Common myeloid progenitor, CD34-positive (primary cell): ENCODE measurements around the gene SRC.

Experiments used
- CTCF ChIA-PET: fragments of 350-600 bp; sonication (Branson Sonifier 250); formaldehyde crosslinking; loops from one replicate; lab custom pipeline; 2021; ENCODE audit warnings: antibody characterized with exemption; lab: Charles Lee
- POLR2A ChIA-PET: fragments of 350-600 bp; sonication (Branson Sonifier 250); formaldehyde crosslinking; loops from one replicate; lab custom pipeline; 2021; ENCODE audit warnings: antibody characterized with exemption; lab: Charles Lee
- DNase-seq, 3 donors: peaks; one replicate each; pipeline versions ENCODE4 v3.0.0 to v3.0.0-alpha.2; 2013
- H3K27ac ChIP-seq, 2 experiments: 1 replicate in 1 of 2; 2 replicates in 1 of 2; pipeline ENCODE4 v1.7.0; 2013; ENCODE audit warnings: inconsistent platforms in 2 of 2, low read length in 2 of 2, mild to moderate bottlenecking in 2 of 2, low read depth in 1 of 2, moderate library complexity in 1 of 2; ENCODE audit not compliant: severe bottlenecking in 2 of 2, insufficient read depth in 1 of 2, poor library complexity in 1 of 2
- H3K27me3 ChIP-seq, 5 experiments: replicated peaks in 2 of 5; 1 replicate in 3 of 5; 2 replicates in 2 of 5; pipeline versions ENCODE4 v1.6.1 to v1.7.0; 2013; ENCODE audit warnings: low read length in 4 of 5, mild to moderate bottlenecking in 2 of 5, moderate library complexity in 2 of 5, inconsistent platforms in 1 of 5; ENCODE audit not compliant: insufficient read depth in 5 of 5, control insufficient read depth in 4 of 5
- H3K36me3 ChIP-seq, 4 experiments: 1 replicate in 2 of 4; 2 replicates in 2 of 4; pipeline versions ENCODE4 v1.6.1 to v1.7.0; 2013; ENCODE audit warnings: low read length in 3 of 4, control low read depth in 1 of 4, mild to moderate bottlenecking in 1 of 4; ENCODE audit not compliant: control insufficient read depth in 4 of 4, insufficient read depth in 4 of 4
- H3K4me1 ChIP-seq, 4 experiments: 1 replicate in 3 of 4; 2 replicates in 1 of 4; pipeline versions ENCODE4 v1.6.1 to v1.7.1; 2013; ENCODE audit warnings: low read length in 3 of 4, mild to moderate bottlenecking in 3 of 4, control low read depth in 1 of 4, inconsistent platforms in 1 of 4, moderate library complexity in 1 of 4; ENCODE audit not compliant: control insufficient read depth in 4 of 4, insufficient read depth in 4 of 4; ENCODE audit errors: control extremely low read depth in 1 of 4
- H3K4me3 ChIP-seq, 7 experiments: 1 replicate in 4 of 7; 2 replicates in 3 of 7; pipeline versions ENCODE4 v1.5.1 to v1.7.0; 2013; ENCODE audit warnings: mild to moderate bottlenecking in 7 of 7, low read length in 6 of 7, moderate library complexity in 6 of 7, inconsistent platforms in 2 of 7, low read depth in 2 of 7, control low read depth in 1 of 7; ENCODE audit not compliant: insufficient read depth in 4 of 7, control insufficient read depth in 1 of 7; ENCODE audit errors: extremely low read depth in 1 of 7
- H3K9me3 ChIP-seq, 5 experiments: 1 replicate in 4 of 5; 2 replicates in 1 of 5; pipeline versions ENCODE4 v1.6.1 to v1.7.1; 2013; ENCODE audit warnings: low read length in 4 of 5, mild to moderate bottlenecking in 2 of 5, inconsistent platforms in 1 of 5, low read depth in 1 of 5, moderate library complexity in 1 of 5; ENCODE audit not compliant: control insufficient read depth in 4 of 5, insufficient read depth in 2 of 5; ENCODE audit errors: control extremely low read depth in 1 of 5
- WGBS: methylation state at CpG from one replicate; pipeline ENCODE4 v1.1.5; 2013; ENCODE audit not compliant: insufficient coverage; 5-methylcytosine and 5-hydroxymethylcytosine counted together

Gene SRC

GRCh38 chr20:37314617-37315016 is 31.3 kb upstream of the SRC start:
- Histone ChIP-seq H3K9me3 (no peaks in the 10 kb centered on the region), H3K4me1 (peaks cover 6 to 55% (median 43%) of the 10 kb centered on the region in 4 experiments), H3K4me3 (no peak overlapping the region), H3K27me3 (no peaks in the 10 kb centered on the region), H3K27ac (peak overlapping the region in 1 of 2 experiments; percentile 82), H3K36me3 (peaks cover 9 to 59% (median 20%) of the 10 kb centered on the region in 4 experiments)
- no peak for DNase-seq
- CTCF ChIA-PET: interaction anchor here (0.6 to 3.4 kb wide), 5 partner anchors 12 to 71 kb away, joined by 3 to 13 read pairs (median 6); no protein-coding TSS in a partner anchor
- WGBS: 93% methylated on average over 5 of the region's 7 CpGs
- POLR2A ChIA-PET: no interaction called here

DNA sequence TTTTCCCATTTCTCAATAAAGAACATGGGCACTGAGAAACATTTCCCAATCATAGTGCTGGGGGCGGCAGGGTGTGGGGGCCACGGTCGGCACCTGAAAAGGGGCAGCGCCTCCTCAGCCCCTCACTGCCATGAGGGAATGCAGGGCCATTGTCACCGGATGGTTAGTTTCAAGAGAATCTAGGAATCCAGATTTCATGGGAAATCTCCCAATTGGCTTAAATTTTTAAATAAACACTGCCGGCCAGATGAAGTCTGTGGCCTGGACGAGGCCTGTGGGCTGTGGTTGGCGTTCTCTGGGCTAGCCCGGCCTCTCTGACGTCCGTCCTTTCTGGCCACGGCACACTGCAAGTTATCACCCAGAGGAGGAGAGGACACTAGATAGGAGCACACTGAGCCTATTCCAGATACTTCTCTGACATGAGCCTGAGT is 30.9 kb upstream of the SRC start:
- ChIA-PET POLR2A (no interaction called here), CTCF (interaction anchor here (1.2 to 3.4 kb wide), 4 partner anchors 13 to 70 kb away, joined by 4 to 13 read pairs (median 7); no protein-coding TSS in a partner anchor)
- H3K27ac ChIP-seq: peak overlapping the region; percentile 52 to 82

GRCh38 chr20:37315452-37316110 is 30.4 kb upstream of the SRC start:
- peak overlapping the region in 2 of 7 experiments; percentile 2 to 15 for H3K4me3 ChIP-seq
- peak overlapping the region; percentile 52 to 82 for H3K27ac ChIP-seq
- H3K27me3 ChIP-seq: no peaks in the 10 kb centered on the region
- H3K4me1 ChIP-seq: peaks cover 6 to 55% (median 43%) of the 10 kb centered on the region in 4 experiments
- ChIA-PET CTCF (interaction anchor here (2.1 kb wide), 2 partner anchors 16 to 70 kb away, joined by 6 to 8 read pairs; no protein-coding TSS in a partner anchor), POLR2A (interaction anchor here (1.0 kb wide), 1 partner anchor 21 kb away, joined by 3 read pairs; no protein-coding TSS in a partner anchor)
- peak in 2 of 3 donors; percentile 33 to 38 for DNase-seq
- peaks cover 3 to 49% (median 12%) of the 10 kb centered on the region in 4 experiments for H3K36me3 ChIP-seq
- H3K9me3 ChIP-seq: no peaks in the 10 kb centered on the region
- WGBS: 63% methylated on average over 10 of the region's 13 CpGs

More for the DNA sequence above, 30.9 kb upstream of the SRC start:
- WGBS: 97% methylated on average over 12 of the region's 12 CpGs
- H3K36me3 ChIP-seq: peaks cover 7 to 54% (median 17%) of the 10 kb centered on the region in 4 experiments
- H3K27me3 ChIP-seq: no peaks in the 10 kb centered on the region
- H3K4me1 ChIP-seq: peaks cover 6 to 55% (median 43%) of the 10 kb centered on the region in 4 experiments
- no peaks in the 10 kb centered on the region for H3K9me3 ChIP-seq
- no peak for DNase-seq
- H3K4me3 ChIP-seq: no peak overlapping the region

DNA sequence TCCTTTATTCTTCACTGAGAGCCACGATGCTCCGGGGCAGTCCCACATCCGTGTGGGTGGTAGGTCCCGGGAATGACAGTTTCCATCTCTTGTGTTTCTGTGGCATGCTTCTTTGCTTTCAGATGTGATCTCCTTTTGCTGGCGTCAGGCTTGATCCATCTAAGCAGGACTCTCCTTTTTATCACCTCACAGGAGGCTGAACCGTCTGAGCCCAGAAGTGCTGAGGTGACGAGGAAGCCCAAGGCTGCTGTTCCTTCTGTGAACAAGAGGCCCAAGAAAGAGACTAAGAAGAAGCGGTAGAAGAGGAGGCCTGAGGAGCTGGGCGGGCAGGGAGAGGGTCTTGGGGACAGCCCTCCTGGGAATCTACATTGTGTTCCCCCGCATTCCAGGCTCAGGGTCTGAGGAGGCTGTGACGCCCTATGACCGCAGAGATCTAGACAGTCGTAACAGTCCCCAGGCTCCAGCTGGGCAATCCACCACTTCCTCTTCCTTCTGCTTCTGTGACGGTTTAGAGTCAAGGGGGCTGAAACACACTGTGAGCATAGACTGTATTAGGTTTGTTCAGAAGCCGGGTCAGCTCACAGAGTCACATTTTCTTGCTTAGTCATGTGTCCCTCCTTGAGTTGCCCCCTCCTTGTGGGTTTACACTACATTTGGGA is 29.7 kb upstream of the SRC start:
- POLR2A ChIA-PET: interaction anchor here (1.0 kb wide), 2 partner anchors 10 to 20 kb away, joined by 3 read pairs; no protein-coding TSS in a partner anchor
- H3K4me1 ChIP-seq: peaks cover 6 to 55% (median 43%) of the 10 kb centered on the region in 4 experiments
- H3K9me3 ChIP-seq: no peaks in the 10 kb centered on the region
- H3K36me3 ChIP-seq: peaks cover 3 to 42% (median 8%) of the 10 kb centered on the region in 4 experiments
- CTCF ChIA-PET: interaction anchor here (0.8 to 1.1 kb wide), 2 partner anchors 40 to 69 kb away, joined by 3 to 4 read pairs; no protein-coding TSS in a partner anchor
- peak; percentile 91 to 99 (median 98) for DNase-seq
- H3K27me3 ChIP-seq: no peaks in the 10 kb centered on the region
- peak overlapping the region in 2 of 7 experiments; percentile 2 to 15 for H3K4me3 ChIP-seq
- 29% methylated on average over 15 of the region's 15 CpGs for WGBS
- peak overlapping the region; percentile 52 to 82 for H3K27ac ChIP-seq

GRCh38 chr20:37316775-37317170 is 29.2 kb upstream of the SRC start:
- no peaks in the 10 kb centered on the region for H3K9me3 ChIP-seq
- peak overlapping the region in 1 of 7 experiments; percentile 15 for H3K4me3 ChIP-seq
- POLR2A ChIA-PET: interaction anchor here (1.0 kb wide), 2 partner anchors 10 to 20 kb away, joined by 3 read pairs; no protein-coding TSS in a partner anchor
- 72% methylated on average over 2 of the region's 5 CpGs for WGBS
- CTCF ChIA-PET: interaction anchor here (0.8 to 1.1 kb wide), 2 partner anchors 40 to 68 kb away, joined by 3 to 4 read pairs; no protein-coding TSS in a partner anchor
- H3K4me1 ChIP-seq: peaks cover 6 to 55% (median 43%) of the 10 kb centered on the region in 4 experiments
- peak overlapping the region in 1 of 2 experiments; percentile 82 for H3K27ac ChIP-seq
- H3K27me3 ChIP-seq: no peaks in the 10 kb centered on the region
- H3K36me3 ChIP-seq: peaks cover 3 to 41% (median 7%) of the 10 kb centered on the region in 4 experiments
- no peak for DNase-seq

DNA sequence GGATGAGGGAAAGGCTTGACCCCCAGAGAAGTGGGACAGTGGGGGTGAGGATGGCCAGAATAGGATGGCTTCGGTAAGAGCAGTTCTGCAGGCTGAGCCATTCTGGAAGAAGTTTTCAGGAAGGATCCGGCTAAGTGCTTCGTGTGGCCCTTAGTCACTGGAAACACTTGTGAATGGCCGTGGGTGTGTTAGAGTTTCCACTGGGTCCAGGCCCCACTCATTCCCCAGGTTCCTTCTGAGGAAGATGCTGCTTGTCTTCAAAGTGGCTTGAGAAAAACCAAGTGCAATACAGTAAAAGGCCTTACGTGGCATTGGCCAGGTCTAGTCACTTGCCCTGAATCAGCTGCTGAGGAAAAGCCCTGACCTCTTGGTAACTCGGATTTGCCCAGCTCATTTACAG is 28.6 kb upstream of the SRC start:
- no peaks in the 10 kb centered on the region for H3K27me3 ChIP-seq
- peak overlapping the region in 1 of 2 experiments; percentile 82 for H3K27ac ChIP-seq
- no peak overlapping the region for H3K4me3 ChIP-seq
- no peak for DNase-seq
- CTCF ChIA-PET: interaction anchor here (1.1 to 2.0 kb wide), 3 partner anchors 14 to 68 kb away, joined by 3 to 12 read pairs (median 9); no protein-coding TSS in a partner anchor
- POLR2A ChIA-PET: interaction anchor here (1.0 kb wide), 1 partner anchor 62 kb away, joined by 5 read pairs; no protein-coding TSS in a partner anchor
- WGBS: 88% methylated on average over 6 of the region's 6 CpGs
- peaks cover 0 to 36% (median 3%) of the 10 kb centered on the region in 4 experiments for H3K36me3 ChIP-seq
- no peaks in the 10 kb centered on the region for H3K9me3 ChIP-seq
- peaks cover 6 to 55% (median 43%) of the 10 kb centered on the region in 4 experiments for H3K4me1 ChIP-seq
